IMR-90 (cell line): Measurements from ENCODE around the gene SYNE2. TPM values are rescaled to one million over a fixed set of nuclear protein-coding genes. Genes with fewer than 3 reads are reported as not detected.

Experiments used
- ATAC-seq: fragments of 200-7000 bp; cut with Tn5 transposase; 2 replicates; pipeline ENCODE4 v1.9.1; 2020; ENCODE audit warnings: low read depth, mild to moderate bottlenecking, moderate library complexity
- BruUV-seq: library from RNA; stranded (reverse); fragments of 400-500 nt; replicated peaks from 2 replicates; lab custom pipeline; 2021; lab: Mats Ljungman, UMichigan
- CTCF ChIA-PET: fragments of 300-600 bp; formaldehyde crosslinking; extraction: SDS; loops from one replicate; lab custom pipeline; 2021; ENCODE audit warnings: antibody characterized with exemption; lab: Yijun Ruan, JAX
- POLR2A ChIA-PET: fragments of 300-600 bp; sonication (Branson Sonifier 250); formaldehyde crosslinking; loops from one replicate; lab custom pipeline; 2022; ENCODE audit warnings: antibody characterized with exemption; ENCODE audit not compliant: unreplicated experiment; lab: Charles Lee
- DNase-seq: peaks from one replicate; pipeline ENCODE4 v3.0.0; 2013
- H2AFZ ChIP-seq: replicated peaks from 2 replicates; pipeline ENCODE3; 2013; ENCODE audit warnings: low read length, mild to moderate bottlenecking; ENCODE audit not compliant: poor library complexity
- H2AK5ac ChIP-seq: 2 replicates; pipeline ENCODE4 v1.6.1; 2013; ENCODE audit warnings: low read depth, low read length, inconsistent platforms
- H2AK9ac ChIP-seq: replicated peaks from 2 replicates; pipeline ENCODE3; 2013; ENCODE audit warnings: mild to moderate bottlenecking, low read depth, low read length, moderate library complexity; ENCODE audit not compliant: poor library complexity
- H2BK120ac ChIP-seq: 2 replicates; pipeline ENCODE4 v1.6.1; 2013; ENCODE audit warnings: low read depth, low read length, inconsistent platforms
- H2BK15ac ChIP-seq: 3 replicates; pipeline ENCODE4 v1.6.1; 2013; ENCODE audit warnings: low read depth, low read length, inconsistent platforms
- H2BK20ac ChIP-seq: 2 replicates; pipeline ENCODE4 v1.6.1; 2013; ENCODE audit warnings: low read depth, mild to moderate bottlenecking, inconsistent platforms, low read length, moderate library complexity
- H2BK5ac ChIP-seq: 2 replicates; pipeline ENCODE4 v1.6.1; 2013; ENCODE audit warnings: mild to moderate bottlenecking, low read depth, low read length, inconsistent platforms; ENCODE audit not compliant: poor library complexity, severe bottlenecking
- H3K14ac ChIP-seq: replicated peaks from 2 replicates; pipeline ENCODE4 v1.6.1; 2013; ENCODE audit warnings: low read depth, low read length, inconsistent platforms
- H3K18ac ChIP-seq: 2 replicates; pipeline ENCODE4 v1.6.1; 2013; ENCODE audit warnings: low read depth, low read length, control low read depth
- H3K23ac ChIP-seq: 2 replicates; pipeline ENCODE4 v1.6.1; 2013; ENCODE audit warnings: low read depth, low read length, inconsistent platforms
- H3K27ac ChIP-seq: 2 replicates; pipeline ENCODE4 v1.5.1; 2013; ENCODE audit warnings: mild to moderate bottlenecking, control low read depth, low read length; ENCODE audit not compliant: insufficient read depth
- H3K27me3 ChIP-seq: 2 replicates; pipeline ENCODE4 v1.6.1; 2013; ENCODE audit warnings: low read length; ENCODE audit not compliant: control insufficient read depth, insufficient read depth
- H3K36me3 ChIP-seq: 2 replicates; pipeline ENCODE4 v1.6.1; 2013; ENCODE audit warnings: low read length, mixed read lengths; ENCODE audit not compliant: control insufficient read depth, insufficient read depth
- H3K4ac ChIP-seq: 2 replicates; pipeline ENCODE4 v1.6.1; 2013; ENCODE audit warnings: low read depth, low read length, inconsistent platforms
- H3K4me1 ChIP-seq: 2 replicates; pipeline ENCODE4 v1.6.1; 2013; ENCODE audit warnings: low read length, mixed read lengths; ENCODE audit not compliant: control insufficient read depth, insufficient read depth
- H3K4me2 ChIP-seq: 2 replicates; pipeline ENCODE4 v1.6.1; 2013; ENCODE audit warnings: low read depth, mild to moderate bottlenecking, control low read depth, low read length, moderate library complexity
- H3K4me3 ChIP-seq: 2 replicates; pipeline ENCODE4 v1.5.1; 2013; ENCODE audit warnings: low read depth, mild to moderate bottlenecking, control low read depth, low read length, moderate library complexity; ENCODE audit not compliant: insufficient read depth
- H3K56ac ChIP-seq: 2 replicates; pipeline ENCODE4 v1.6.1; 2013; ENCODE audit warnings: low read length, inconsistent platforms; ENCODE audit not compliant: insufficient read depth; ENCODE audit errors: extremely low read depth
- H3K79me1 ChIP-seq, 2 experiments: 2 replicates each; pipeline ENCODE4 v1.6.1; 2013; ENCODE audit warnings: low read length in 2 of 2, inconsistent platforms in 1 of 2, low read depth in 1 of 2
- H3K9ac ChIP-seq: 2 replicates; pipeline ENCODE4 v1.6.1; 2013; ENCODE audit warnings: low read depth, low read length, control low read depth
- H3K9me1 ChIP-seq: 2 replicates; pipeline ENCODE4 v1.6.1; 2013; ENCODE audit warnings: low read length, inconsistent platforms; ENCODE audit not compliant: insufficient read depth
- H3K9me3 ChIP-seq: 2 replicates; pipeline ENCODE4 v1.6.1; 2013; ENCODE audit warnings: low read length; ENCODE audit not compliant: control insufficient read depth, insufficient read depth
- H4K20me1 ChIP-seq: 2 replicates; pipeline ENCODE4 v1.6.1; 2013; ENCODE audit warnings: low read length, inconsistent platforms; ENCODE audit not compliant: insufficient read depth
- H4K5ac ChIP-seq: 2 replicates; pipeline ENCODE4 v1.6.1; 2013; ENCODE audit warnings: mild to moderate bottlenecking, low read depth, low read length, control low read depth
- H4K8ac ChIP-seq, 2 experiments: 2 replicates each; pipeline ENCODE4 v1.6.1; 2013; ENCODE audit warnings: low read depth in 2 of 2, low read length in 2 of 2, control low read depth in 1 of 2, inconsistent platforms in 1 of 2
- H4K91ac ChIP-seq: 2 replicates; pipeline ENCODE4 v1.6.1; 2013; ENCODE audit warnings: low read depth, low read length, inconsistent platforms; ENCODE audit not compliant: insufficient read depth
- FOS ChIP-seq: fragments of 150-350 bp; IDR thresholded peaks from 2 replicates; pipeline ENCODE4 v1.6.1; 2016; ENCODE audit warnings: low read depth, low read length
- MAZ ChIP-seq: IDR thresholded peaks from 2 replicates; pipeline ENCODE4 v1.6.1; 2012; ENCODE audit warnings: low read depth, mild to moderate bottlenecking, low read length, improper control_type of control experiment, moderate library complexity, borderline replicate concordance
- MXI1 ChIP-seq: IDR thresholded peaks from 2 replicates; pipeline ENCODE4 v1.6.1; 2012; ENCODE audit warnings: low read depth, mild to moderate bottlenecking, low read length, moderate library complexity, borderline replicate concordance
- RAD21 ChIP-seq: IDR thresholded peaks from 2 replicates; pipeline ENCODE4 v1.6.1; 2012; ENCODE audit warnings: low read length, improper control_type of control experiment
- RCOR1 ChIP-seq: IDR thresholded peaks from 2 replicates; pipeline ENCODE4 v1.6.1; 2012; ENCODE audit warnings: mild to moderate bottlenecking, low read length, improper control_type of control experiment; ENCODE audit not compliant: insufficient replicate concordance
- RFX5 ChIP-seq: IDR thresholded peaks from 2 replicates; pipeline ENCODE4 v1.8.0; 2012; ENCODE audit warnings: low read depth, mild to moderate bottlenecking, low read length, moderate library complexity
- SMC3 ChIP-seq: fragments of 150-350 bp; IDR thresholded peaks from 2 replicates; pipeline ENCODE4 v1.6.1; 2016; ENCODE audit warnings: low read depth, mild to moderate bottlenecking, antibody characterized with exemption, low read length, moderate library complexity
- WGBS, 2 experiments: methylation state at CpG; one replicate each; pipeline versions ENCODE4 v1.1.5 to v1.1.7; 2013; ENCODE audit warnings: missing lambda C conversion rate in 2 of 2; ENCODE audit not compliant: insufficient read length in 1 of 2; ENCODE audit errors: extremely low coverage in 2 of 2; 5-methylcytosine and 5-hydroxymethylcytosine counted together
- dilution Hi-C: fragments of 300-500 bp; cut with HindIII; formaldehyde crosslinking; loops from one replicate; pipeline ENCODE4 v1.14.3; 2018; ENCODE audit warnings: low sequenced_read_pairs; ENCODE audit not compliant: unreplicated experiment
- in situ Hi-C: fragments of 300-500 bp; cut with MboI; formaldehyde crosslinking; loops from 3 replicates; pipeline ENCODE4 v1.14.3; 2019; ENCODE audit warnings: low sequenced_read_pairs, inconsistent platforms, mixed read lengths
- intact Hi-C: fragments of 100-400 bp; cut with micrococcal nuclease; formaldehyde crosslinking; loops from 2 replicates; pipeline ENCODE4 v1.10.0; 2022
- polyA plus RNA-seq, 3 experiments: library from polyadenylated mRNA; depleted of rRNA; stranded (reverse); fragments of >200 nt; gene quantifications; 2 replicates each; pipeline ENCODE4 v1.2.3, GENCODE V29; 2012; ENCODE audit warnings: low replicate concordance in 1 of 3
- total RNA-seq: library from RNA; depleted of rRNA; stranded (reverse); fragments of >200 nt; gene quantifications from 2 replicates; pipeline ENCODE4 v1.2.3, GENCODE V29; 2012
- TF ChIP-seq, protein P1 (sequence below): conservative IDR thresholded peaks from 2 replicates; pipeline ENCODE4 v1.5.1; 2012; ENCODE audit warnings: mild to moderate bottlenecking, low read depth, low read length, improper control_type of control experiment

The SYNE2 gene
- total and polyA plus RNA-seq, 2 of the 4 experiments (the other 2 are of a cell fraction), result 5.2 to 28.9 TPM

DNA sequence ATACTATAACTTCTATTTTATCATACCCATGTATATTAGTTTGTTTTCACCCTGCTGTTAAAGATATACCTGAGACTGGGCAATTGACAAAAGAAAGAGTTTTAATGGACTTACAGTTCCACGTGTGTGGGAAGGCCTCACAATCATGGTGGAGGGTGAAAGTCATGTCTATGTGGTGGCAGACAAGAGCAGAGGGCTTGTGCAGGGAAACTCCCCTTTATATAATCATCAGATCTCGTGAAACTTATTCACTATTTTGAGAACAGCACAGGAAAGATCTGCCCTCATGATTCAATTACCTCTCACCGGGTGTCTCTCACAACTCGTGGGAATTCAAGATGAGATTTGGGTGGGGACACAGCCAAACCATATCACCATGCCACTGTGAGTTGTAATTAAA, 135.8 kb downstream of the SYNE2 start:
- Histone ChIP-seq H3K79me1 (no peaks in the 10 kb centered on the region), H3K27ac (no peak overlapping the region), H4K91ac (no peak overlapping the region), H3K27me3 (no peaks in the 10 kb centered on the region), H3K4me3 (no peak overlapping the region), H3K9me1 (0 out of 2 replicates have a peak, but pooled peaks cover 3% of the 10 kb centered on the region), H3K23ac (no peak overlapping the region), H3K4me2 (no peak overlapping the region), H2BK15ac (no peak overlapping the region), H3K14ac (no peak overlapping the region), H2AFZ (no peak overlapping the region), H4K5ac (no peak overlapping the region), H3K56ac (no peak overlapping the region), H2AK9ac (no peak overlapping the region), H3K4ac (no peak overlapping the region), H3K9me3 (no peaks in the 10 kb centered on the region), H4K8ac (no peak overlapping the region), H3K36me3 (no peaks in the 10 kb centered on the region), H2BK20ac (no peak overlapping the region), H4K20me1 (no peaks in the 10 kb centered on the region), H3K9ac (no peak overlapping the region), H3K18ac (no peak overlapping the region), H2BK120ac (no peak overlapping the region), H2AK5ac (no peak overlapping the region), H2BK5ac (no peak overlapping the region), H3K4me1 (no peaks in the 10 kb centered on the region)
- CTCF ChIA-PET, result no interaction called here
- ATAC-seq (no peak), DNase-seq (no peak)
- no CpG with 5 or more reads among the region's 4 CpGs for WGBS, 2 experiments
- POLR2A ChIA-PET, result no interaction called here
- in situ Hi-C loops (no loop called here), intact Hi-C loops (no loop called here), dilution Hi-C loops (no loop called here)
- no peak for TF ChIP-seq RCOR1
- no peak for TF ChIP-seq FOS
- TF ChIP-seq RAD21, result no peak
- TF ChIP-seq RFX5, result no peak
- no peak for TF ChIP-seq SMC3
- no peak for TF ChIP-seq MXI1
- TF ChIP-seq, protein P1, sequence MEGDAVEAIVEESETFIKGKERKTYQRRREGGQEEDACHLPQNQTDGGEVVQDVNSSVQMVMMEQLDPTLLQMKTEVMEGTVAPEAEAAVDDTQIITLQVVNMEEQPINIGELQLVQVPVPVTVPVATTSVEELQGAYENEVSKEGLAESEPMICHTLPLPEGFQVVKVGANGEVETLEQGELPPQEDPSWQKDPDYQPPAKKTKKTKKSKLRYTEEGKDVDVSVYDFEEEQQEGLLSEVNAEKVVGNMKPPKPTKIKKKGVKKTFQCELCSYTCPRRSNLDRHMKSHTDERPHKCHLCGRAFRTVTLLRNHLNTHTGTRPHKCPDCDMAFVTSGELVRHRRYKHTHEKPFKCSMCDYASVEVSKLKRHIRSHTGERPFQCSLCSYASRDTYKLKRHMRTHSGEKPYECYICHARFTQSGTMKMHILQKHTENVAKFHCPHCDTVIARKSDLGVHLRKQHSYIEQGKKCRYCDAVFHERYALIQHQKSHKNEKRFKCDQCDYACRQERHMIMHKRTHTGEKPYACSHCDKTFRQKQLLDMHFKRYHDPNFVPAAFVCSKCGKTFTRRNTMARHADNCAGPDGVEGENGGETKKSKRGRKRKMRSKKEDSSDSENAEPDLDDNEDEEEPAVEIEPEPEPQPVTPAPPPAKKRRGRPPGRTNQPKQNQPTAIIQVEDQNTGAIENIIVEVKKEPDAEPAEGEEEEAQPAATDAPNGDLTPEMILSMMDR, result no peak
- TF ChIP-seq MAZ, result no peak
- BruUV-seq, result no TSS peak
